Kasumi-1 (cell line): ENCODE data around the gene RASSF1.

Source experiments
- DNase-seq, 2 experiments: peaks; one replicate each; lab custom pipeline; 2025; lab: John Stamatoyannopoulos, UW

The RASSF1 gene

DNA sequence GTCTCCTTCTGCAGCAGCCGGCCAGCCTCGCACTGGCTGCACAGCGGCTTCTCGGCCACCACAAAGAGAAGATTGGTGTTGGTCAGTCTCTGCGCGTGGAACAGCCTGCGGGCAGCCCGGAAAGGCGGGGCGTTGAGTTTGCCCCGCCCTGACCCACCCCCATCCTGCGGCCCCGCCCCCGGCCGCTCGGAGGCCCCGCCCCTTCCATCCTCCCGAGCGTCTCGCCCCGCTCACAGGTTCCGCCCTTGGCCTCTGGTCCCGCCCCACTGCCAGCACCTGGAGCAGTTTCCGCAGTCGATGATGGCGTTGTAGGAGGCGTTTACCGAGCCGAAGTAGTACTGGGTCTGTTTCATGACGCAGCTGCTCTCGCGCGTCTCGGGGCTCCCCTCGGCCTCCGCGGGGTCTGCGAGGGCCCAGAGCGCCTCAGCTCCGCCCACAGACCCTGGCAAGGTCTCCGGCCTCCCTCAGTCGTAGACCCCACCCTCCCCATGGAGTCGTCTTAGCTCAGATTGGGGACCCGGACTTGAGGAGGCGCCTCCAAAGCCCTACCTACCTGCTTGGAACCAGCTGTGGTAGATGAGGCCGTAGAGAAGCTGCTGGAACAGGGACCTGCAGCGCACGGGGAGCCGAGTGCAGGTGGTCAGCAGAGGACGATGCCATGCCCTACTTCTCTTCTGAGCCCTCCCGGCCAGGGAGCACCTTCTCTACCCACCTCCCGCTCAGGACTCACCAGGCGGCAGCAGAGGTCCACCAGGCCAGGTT, 24.6 kb upstream of the RASSF1 start:
- no peak for DNase-seq

GRCh38 chr3:50364573-50365079, 24.0 kb upstream of the RASSF1 start:
- no peak for DNase-seq

DNA sequence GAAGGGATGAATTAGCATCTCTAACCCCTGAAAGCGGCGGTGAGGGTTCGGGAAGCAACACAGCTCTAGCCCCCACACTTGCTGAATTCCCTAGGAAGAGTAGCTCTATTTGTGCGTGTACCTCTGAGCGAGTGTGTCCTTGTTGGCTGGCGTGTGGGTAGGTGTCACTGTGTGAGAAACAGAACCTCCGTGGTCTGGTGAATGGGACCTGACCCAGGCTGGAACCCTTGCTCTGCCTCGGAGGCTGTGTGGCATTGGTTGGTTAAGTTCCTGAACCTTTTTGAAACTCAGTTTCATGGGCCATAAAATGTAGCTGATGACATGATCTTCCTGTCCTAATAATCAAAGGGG, 19.1 kb upstream of the RASSF1 start:
- no peak for DNase-seq

DNA sequence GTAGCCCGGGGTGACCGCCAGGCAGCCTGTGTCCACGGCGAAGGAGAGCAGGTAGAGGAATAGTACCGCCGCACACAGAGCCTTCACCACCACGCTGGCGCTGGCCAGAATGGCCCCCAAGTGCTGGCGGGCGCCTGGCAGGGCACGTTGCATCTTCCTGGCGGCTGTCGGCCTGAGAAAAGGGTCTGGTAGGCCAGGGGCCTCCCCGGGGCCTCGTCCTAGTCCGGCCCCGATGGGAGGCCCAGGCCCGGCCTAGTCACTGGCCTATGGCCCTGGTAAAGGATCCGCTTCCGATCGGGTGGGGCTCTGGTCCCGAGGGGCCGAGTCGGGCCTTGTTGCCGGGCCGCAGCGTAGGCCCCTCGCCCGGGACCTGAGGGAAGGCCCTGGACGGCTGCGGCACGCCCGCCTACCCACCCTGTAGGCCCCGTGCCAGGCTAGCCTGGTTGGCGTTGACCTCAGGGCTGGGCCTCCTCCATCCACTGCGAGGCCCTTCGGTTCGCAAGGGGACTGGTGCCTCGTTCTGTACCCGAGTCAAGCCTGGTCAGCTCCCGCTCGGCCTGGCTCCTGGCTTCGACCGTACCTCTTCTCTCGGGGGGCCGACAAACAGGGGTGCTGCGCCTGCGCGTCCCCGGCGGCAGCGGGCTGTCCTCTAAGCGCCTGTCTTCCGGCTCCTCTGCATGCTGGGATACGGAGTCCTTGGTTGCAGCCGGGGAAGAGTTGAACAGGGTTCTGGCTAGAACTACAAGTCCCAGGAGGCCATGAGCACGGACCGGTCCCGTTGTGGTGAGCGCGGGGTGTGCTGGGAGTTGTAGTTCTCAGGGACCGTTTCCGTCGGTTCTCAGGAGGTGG, 18.5 kb upstream of the RASSF1 start, which contains the start of gene TMEM115:
TMEM115 (minus strand) TSS at position 611 of the 849 bp plus-strand sequence; CDS start at position 153, 458 bp downstream.
- DNase-seq = peak; percentile 99

GRCh38 chr3:50358355-50358910, 17.8 kb upstream of the RASSF1 start:
- no peak for DNase-seq

- no peak for DNase-seq
Observed at GRCh38 chr3:50357481-50357880, 16.8 kb upstream of the RASSF1 start.

GRCh38 chr3:50356553-50356952, 15.9 kb upstream of the RASSF1 start:
- no peak for DNase-seq

- DNase-seq = no peak
Observed at GRCh38 chr3:50355829-50356552, 15.4 kb upstream of the RASSF1 start.

- DNase-seq = no peak
Observed at GRCh38 chr3:50354850-50355249, 14.2 kb upstream of the RASSF1 start.

DNA sequence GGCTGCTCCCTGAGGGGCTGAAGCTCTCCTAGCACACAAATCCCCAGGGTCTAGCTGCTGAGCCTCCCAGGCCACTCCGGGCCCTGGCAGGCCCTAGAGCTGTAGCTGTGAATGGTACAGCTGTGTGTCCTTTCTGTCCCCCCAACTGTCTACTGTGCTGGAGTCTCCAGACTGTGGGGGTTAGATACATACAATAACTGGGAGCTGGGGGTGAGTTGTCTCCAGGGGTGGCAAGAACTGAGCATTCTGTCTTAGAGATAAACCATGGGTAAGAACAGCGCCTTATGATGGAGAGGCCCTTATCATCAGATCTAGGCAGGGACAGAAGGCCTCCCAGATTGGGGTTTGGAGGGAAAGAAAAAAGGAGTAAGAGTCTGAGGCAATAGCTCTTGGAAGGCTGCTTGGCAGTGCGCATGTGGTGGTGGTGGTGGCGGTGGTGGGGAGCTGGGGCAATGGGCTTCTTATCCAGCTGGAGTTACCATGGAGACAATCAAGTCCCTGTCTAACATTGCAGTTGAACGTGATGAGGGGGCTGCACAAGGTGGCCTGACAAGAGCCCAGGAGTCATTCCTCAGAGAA, 13.6 kb upstream of the RASSF1 start:
- DNase-seq = no peak

GRCh38 chr3:50353245-50354004, 12.8 kb upstream of the RASSF1 start:
- DNase-seq = no peak

- DNase-seq = peak; percentile 37 to 52
Observed at GRCh38 chr3:50352781-50353180, 12.1 kb upstream of the RASSF1 start.

- DNase-seq = no peak
Observed at GRCh38 chr3:50351323-50351697, 10.7 kb upstream of the RASSF1 start.

GRCh38 chr3:50350527-50351322, 10.1 kb upstream of the RASSF1 start, which contains the start of the genes CYB561D2 and NPRL2:
TSS of gene CYB561D2 (plus strand) at chr3:50350862. CDS start at chr3:50351434, 572 bp downstream.
TSS of gene NPRL2 (minus strand) at chr3:50350775. CDS start at chr3:50350652, 123 bp downstream.
- peak; percentile 85 to 90 for DNase-seq

DNA sequence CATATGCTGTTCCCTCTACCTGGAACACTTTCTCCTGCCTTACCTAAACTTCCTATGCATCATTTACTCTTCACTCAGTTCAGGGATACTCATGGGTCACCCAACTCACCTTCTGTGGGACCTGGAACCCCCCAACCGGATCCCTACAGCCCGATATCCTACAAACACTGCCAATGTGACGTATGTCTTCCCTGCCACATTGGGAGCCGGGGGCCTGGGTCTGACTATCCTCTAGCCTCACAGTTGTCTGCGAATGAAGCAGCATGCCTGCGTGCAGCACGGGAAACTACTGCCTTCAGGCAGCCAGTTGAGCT, 9.5 kb upstream of the RASSF1 start:
- DNase-seq = no peak

DNA sequence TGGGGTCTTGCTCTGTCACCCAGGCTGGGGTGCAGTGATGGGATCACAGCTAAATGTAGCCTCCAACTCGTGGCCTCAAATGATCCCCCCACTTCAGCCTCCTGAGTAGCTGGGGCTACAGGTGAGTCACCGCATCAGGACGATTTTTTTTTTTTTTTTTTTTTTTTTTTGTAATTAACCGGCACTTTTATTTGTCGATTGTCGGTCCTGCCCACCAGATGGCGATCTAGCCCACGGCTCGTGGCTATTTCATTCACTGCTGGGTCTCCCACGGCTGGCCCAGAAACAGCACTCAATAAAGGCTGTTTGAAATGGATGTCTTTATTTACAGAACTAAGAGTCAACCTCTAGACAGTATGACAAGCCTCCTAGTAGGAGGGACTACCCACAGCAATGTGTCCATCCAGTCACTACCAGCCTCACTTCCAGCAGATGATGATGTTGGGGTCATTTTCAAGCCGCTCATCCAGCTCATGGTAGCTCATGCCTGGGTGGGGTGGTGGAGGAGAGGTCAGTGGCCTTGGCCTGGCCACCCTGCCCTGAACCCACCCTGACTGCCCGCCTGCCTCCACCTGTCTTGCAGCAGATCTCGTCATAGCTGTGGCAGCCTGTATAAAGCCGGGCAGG, 6.7 kb upstream of the RASSF1 start:
- DNase-seq = peak; percentile 49 to 55

- DNase-seq = no peak
Observed at GRCh38 chr3:50345586-50346234, 5.1 kb upstream of the RASSF1 start, which contains the start of gene ZMYND10. TSS of gene ZMYND10 (minus strand) at chr3:50345732. CDS start at chr3:50345579, 153 bp downstream.

DNA sequence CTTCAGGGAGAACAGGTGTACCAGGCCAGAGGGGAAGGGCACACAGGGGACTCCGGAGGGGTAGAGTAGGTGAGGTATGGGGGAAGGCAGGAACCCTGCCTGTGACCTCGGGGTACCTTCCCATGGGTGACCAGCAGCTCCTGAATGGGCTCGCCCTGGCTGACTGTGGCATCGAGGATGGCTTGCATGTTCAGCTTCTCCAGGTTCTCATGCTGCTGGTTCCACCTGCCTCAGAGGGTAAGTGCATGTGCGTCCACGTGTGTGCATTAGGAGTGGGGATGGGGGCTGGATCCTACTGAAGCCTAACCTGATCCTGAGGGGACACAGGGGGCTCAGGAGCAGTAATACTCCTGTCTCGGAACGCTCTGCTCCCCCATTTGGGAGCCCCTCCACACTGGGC, 4.4 kb upstream of the RASSF1 start:
- DNase-seq = no peak
